ENCODE results near the gene CDR2L.
"Not testable (repeated sequence)": the region's sequence is repeated elsewhere in the genome, so short reads cannot be mapped to it uniquely, and the experiment has no call there.

Gene CDR2L

GRCh38 chr17:75020331-75021110, 33.1 kb downstream of the CDR2L start:
- Histone ChIP-seq H4K20me1 (peaks cover 10% of the 10 kb centered on the region), H3K9ac (no peak overlapping the region), H3K4me2 (no peak overlapping the region), H3K27ac (no peak overlapping the region), H3K4me1 (peaks cover 18% of the 10 kb centered on the region), H3K36me3 (peaks cover 86% of the 10 kb centered on the region), H3K9me3 (peaks cover 35% of the 10 kb centered on the region), H3K4me3 (no peak overlapping the region), H3K27me3 (no peaks in the 10 kb centered on the region)
- no peak for TF ChIP-seq Cebpa-rat (IDR thresholded peaks at IDR 0.05)

GRCh38 chr17:75024686-75025397, 37.4 kb downstream of the CDR2L start:
- H3K4me2 ChIP-seq = peak overlapping the region; percentile 78
- H3K4me1 ChIP-seq = peaks cover 26% of the 10 kb centered on the region
- H3K27ac ChIP-seq = no peak overlapping the region
- H3K9me3 ChIP-seq = peaks cover 75% of the 10 kb centered on the region
- peaks cover 46% of the 10 kb centered on the region for H3K36me3 ChIP-seq
- no peak overlapping the region for H3K9ac ChIP-seq
- no peaks in the 10 kb centered on the region for H3K27me3 ChIP-seq
- no peaks in the 10 kb centered on the region for H4K20me1 ChIP-seq
- TF ChIP-seq Cebpa-rat (IDR thresholded peaks at IDR 0.05) = no peak
- peak overlapping the region; percentile 42; the same call in 1 of the 2 replicates for H3K4me3 ChIP-seq

GRCh38 chr17:75025398-75025734, 37.9 kb downstream of the CDR2L start:
- not testable (repeated sequence) for H4K20me1 ChIP-seq, H3K9ac ChIP-seq, H3K27me3 ChIP-seq, H3K27ac ChIP-seq
- H3K36me3 ChIP-seq = peaks cover 41% of the 10 kb centered on the region
- peaks cover 26% of the 10 kb centered on the region for H3K4me1 ChIP-seq
- H3K4me2 ChIP-seq = peak overlapping the region; percentile 78
- peaks cover 80% of the 10 kb centered on the region for H3K9me3 ChIP-seq
- H3K4me3 ChIP-seq = peak overlapping the region; percentile 42; the same call in 1 of the 2 replicates

- not testable (repeated sequence) for H3K4me3 ChIP-seq, H3K27me3 ChIP-seq, H3K4me2 ChIP-seq, H4K20me1 ChIP-seq, H3K27ac ChIP-seq, H3K9ac ChIP-seq
- Histone ChIP-seq H3K4me1 (peaks cover 26% of the 10 kb centered on the region), H3K36me3 (peaks cover 28% of the 10 kb centered on the region), H3K9me3 (peaks cover 91% of the 10 kb centered on the region)
These were observed 39.2 kb downstream of the CDR2L start for GRCh38 chr17:75026650-75027049.

GRCh38 chr17:75030161-75030560, 42.7 kb downstream of the CDR2L start:
- Histone ChIP-seq H3K4me1 (peaks cover 41% of the 10 kb centered on the region), H4K20me1 (no peaks in the 10 kb centered on the region), H3K4me3 (no peak overlapping the region), H3K27me3 (peaks cover 33% of the 10 kb centered on the region), H3K9me3 (peaks cover 57% of the 10 kb centered on the region), H3K27ac (no peak overlapping the region), H3K36me3 (no peaks in the 10 kb centered on the region), H3K9ac (no peak overlapping the region), H3K4me2 (no peak overlapping the region)
- no peak for TF ChIP-seq Cebpa-rat (IDR thresholded peaks at IDR 0.05)

- Histone ChIP-seq H4K20me1 (no peaks in the 10 kb centered on the region), H3K27me3 (peaks cover 39% of the 10 kb centered on the region), H3K4me3 (no peak overlapping the region), H3K4me1 (peaks cover 39% of the 10 kb centered on the region), H3K9ac (no peak overlapping the region), H3K4me2 (0 out of 2 replicates have a peak overlapping the region, but pooled peaks have one; percentile 32), H3K36me3 (peaks cover 6% of the 10 kb centered on the region), H3K27ac (no peak overlapping the region), H3K9me3 (peaks cover 43% of the 10 kb centered on the region)
- no peak for TF ChIP-seq Cebpa-rat (IDR thresholded peaks at IDR 0.05)
These were observed 44.7 kb downstream of the CDR2L start for GRCh38 chr17:75031972-75032719.

GRCh38 chr17:75032720-75033280, 45.4 kb downstream of the CDR2L start:
- no peak for TF ChIP-seq Cebpa-rat (IDR thresholded peaks at IDR 0.05)
- Histone ChIP-seq H3K27me3 (peaks cover 39% of the 10 kb centered on the region), H3K4me1 (peaks cover 39% of the 10 kb centered on the region), H3K36me3 (peaks cover 7% of the 10 kb centered on the region), H3K9ac (no peak overlapping the region), H3K4me3 (peak overlapping the region; percentile 75), H3K4me2 (peak overlapping the region; percentile 79), H4K20me1 (no peaks in the 10 kb centered on the region), H3K27ac (no peak overlapping the region), H3K9me3 (peaks cover 37% of the 10 kb centered on the region)

GRCh38 chr17:75033346-75034235, 46.2 kb downstream of the CDR2L start:
- peaks cover 14% of the 10 kb centered on the region for H3K36me3 ChIP-seq
- H3K4me1 ChIP-seq = peaks cover 39% of the 10 kb centered on the region
- peak overlapping the region; percentile 75 for H3K4me3 ChIP-seq
- peak overlapping the region; percentile 87 for H3K27ac ChIP-seq
- no peaks in the 10 kb centered on the region for H4K20me1 ChIP-seq
- peaks cover 29% of the 10 kb centered on the region for H3K9me3 ChIP-seq
- peak overlapping the region; percentile 89 for H3K9ac ChIP-seq
- H3K27me3 ChIP-seq = peaks cover 39% of the 10 kb centered on the region
- H3K4me2 ChIP-seq = peak overlapping the region; percentile 79
- no peak for TF ChIP-seq Cebpa-rat (IDR thresholded peaks at IDR 0.05)

Measured in BLaER1 (cell line).